ENCODE results near the gene SLCO3A1.

SLCO3A1 gene

DNA sequence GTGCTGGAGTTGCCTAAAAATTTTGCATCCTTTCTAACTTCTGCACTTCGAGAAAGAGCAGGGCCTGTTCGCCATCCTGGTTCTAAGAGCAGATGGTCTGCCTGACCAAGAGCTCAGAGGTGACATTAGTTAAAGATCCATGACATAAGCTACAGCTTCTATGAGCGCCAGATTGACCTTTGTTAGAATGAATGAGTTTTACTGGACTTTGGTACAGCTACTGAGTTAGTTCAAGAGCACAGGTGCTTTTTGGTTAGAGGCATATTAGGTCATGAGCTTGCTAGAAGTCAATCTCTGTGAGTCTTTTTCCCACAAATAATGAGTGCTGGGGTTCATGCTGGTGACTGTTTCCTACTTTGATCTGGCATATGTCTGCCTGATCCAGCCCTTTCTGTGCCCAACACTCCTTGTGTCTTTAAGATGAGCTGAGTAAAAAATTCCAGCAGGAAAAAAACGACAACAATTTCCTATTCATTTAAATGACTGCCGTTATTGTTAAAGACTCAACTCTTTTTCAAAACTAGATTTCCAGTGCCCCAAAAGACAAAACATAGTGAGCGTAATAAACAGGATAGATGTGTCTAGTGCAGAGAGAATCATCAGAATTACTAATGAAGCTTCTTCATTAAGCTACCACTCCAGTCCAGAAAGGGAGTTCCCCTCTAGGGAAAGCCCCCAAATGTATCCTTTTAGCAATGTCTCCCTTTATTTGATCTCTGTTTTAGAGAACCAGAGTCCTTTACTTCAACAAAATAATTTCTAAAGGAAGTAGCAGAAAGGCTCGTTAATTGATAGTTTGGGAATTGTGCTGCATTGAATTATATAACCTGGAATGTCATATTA lies 152.9 kb downstream of the SLCO3A1 start:
- Histone ChIP-seq H3K27me3 (ENCODE audit: insufficient read depth, low read length, poor library complexity, severe bottlenecking) (no peaks in the 10 kb centered on the region), H3F3A (ENCODE audit: low read depth) (no peaks in the 10 kb centered on the region), H3K9ac (ENCODE audit: low read depth, low read length, poor library complexity, severe bottlenecking) (no peak overlapping the region), H3K9me2 (replicated peaks; ENCODE audit: low read depth, low read length) (no peaks in the 10 kb centered on the region), H3K4me3 (ENCODE audit: low read length, poor library complexity, severe bottlenecking) (no peak overlapping the region), H2AFZ (ENCODE audit: low read length) (no peak overlapping the region), H3K4me2 (ENCODE audit: low read depth, low read length, poor library complexity, severe bottlenecking) (no peak overlapping the region), H3K9me3 (ENCODE audit: insufficient read depth, low read depth, low read length) (no peaks in the 10 kb centered on the region), H4K20me1 (ENCODE audit: insufficient read depth, low read length, poor library complexity, severe bottlenecking) (no peaks in the 10 kb centered on the region), H3K36me3 (ENCODE audit: insufficient read depth, low read length) (no peaks in the 10 kb centered on the region), H3K4me1 (ENCODE audit: insufficient read depth, low read length, poor library complexity, severe bottlenecking) (no peaks in the 10 kb centered on the region), H3K79me2 (ENCODE audit: insufficient read depth, low read length) (no peaks in the 10 kb centered on the region)
- TF ChIP-seq EZH2phosphoT487 (IDR thresholded peaks at IDR 0.05; ENCODE audit: borderline replicate concordance) = no peak
- TF ChIP-seq, protein P1, sequence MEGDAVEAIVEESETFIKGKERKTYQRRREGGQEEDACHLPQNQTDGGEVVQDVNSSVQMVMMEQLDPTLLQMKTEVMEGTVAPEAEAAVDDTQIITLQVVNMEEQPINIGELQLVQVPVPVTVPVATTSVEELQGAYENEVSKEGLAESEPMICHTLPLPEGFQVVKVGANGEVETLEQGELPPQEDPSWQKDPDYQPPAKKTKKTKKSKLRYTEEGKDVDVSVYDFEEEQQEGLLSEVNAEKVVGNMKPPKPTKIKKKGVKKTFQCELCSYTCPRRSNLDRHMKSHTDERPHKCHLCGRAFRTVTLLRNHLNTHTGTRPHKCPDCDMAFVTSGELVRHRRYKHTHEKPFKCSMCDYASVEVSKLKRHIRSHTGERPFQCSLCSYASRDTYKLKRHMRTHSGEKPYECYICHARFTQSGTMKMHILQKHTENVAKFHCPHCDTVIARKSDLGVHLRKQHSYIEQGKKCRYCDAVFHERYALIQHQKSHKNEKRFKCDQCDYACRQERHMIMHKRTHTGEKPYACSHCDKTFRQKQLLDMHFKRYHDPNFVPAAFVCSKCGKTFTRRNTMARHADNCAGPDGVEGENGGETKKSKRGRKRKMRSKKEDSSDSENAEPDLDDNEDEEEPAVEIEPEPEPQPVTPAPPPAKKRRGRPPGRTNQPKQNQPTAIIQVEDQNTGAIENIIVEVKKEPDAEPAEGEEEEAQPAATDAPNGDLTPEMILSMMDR (conservative IDR thresholded peaks at IDR 0.05; ENCODE audit: low read length) = no peak

DNA sequence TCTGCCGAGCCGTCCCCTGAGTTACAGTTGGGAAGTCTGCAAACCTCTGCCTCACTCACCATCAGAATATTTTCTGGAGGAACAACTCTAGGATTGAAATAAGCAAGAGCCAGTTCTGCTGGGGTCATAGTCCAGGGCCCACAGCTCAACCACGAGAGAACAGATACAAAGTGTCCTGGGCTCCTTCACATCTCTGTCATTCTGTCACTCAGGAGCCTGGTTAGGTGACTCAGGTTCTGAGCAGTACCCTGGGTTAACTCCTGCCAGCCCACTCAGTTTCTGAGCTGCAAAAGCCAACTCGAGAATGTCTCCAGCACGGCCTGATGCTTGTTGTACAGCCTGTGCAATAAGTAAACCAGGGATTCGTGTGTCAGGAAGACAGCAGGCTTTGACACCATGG lies 155.7 kb downstream of the SLCO3A1 start:
- H3K4me2 ChIP-seq (ENCODE audit: low read depth, low read length, poor library complexity, severe bottlenecking) = no peak overlapping the region
- TF ChIP-seq, protein P1 (conservative IDR thresholded peaks at IDR 0.05; ENCODE audit: low read length) = no peak
- no peak for TF ChIP-seq EZH2phosphoT487 (IDR thresholded peaks at IDR 0.05; ENCODE audit: borderline replicate concordance)
- no peak overlapping the region for H2AFZ ChIP-seq (ENCODE audit: low read length)
- no peaks in the 10 kb centered on the region for H3K9me2 ChIP-seq (replicated peaks; ENCODE audit: low read depth, low read length)
- H4K20me1 ChIP-seq (ENCODE audit: insufficient read depth, low read length, poor library complexity, severe bottlenecking) = no peaks in the 10 kb centered on the region
- H3F3A ChIP-seq (ENCODE audit: low read depth) = no peaks in the 10 kb centered on the region
- H3K9ac ChIP-seq (ENCODE audit: low read depth, low read length, poor library complexity, severe bottlenecking) = no peak overlapping the region
- no peaks in the 10 kb centered on the region for H3K9me3 ChIP-seq (ENCODE audit: insufficient read depth, low read depth, low read length)
- no peak overlapping the region for H3K4me3 ChIP-seq (ENCODE audit: low read length, poor library complexity, severe bottlenecking)
- peaks cover 17% of the 10 kb centered on the region for H3K4me1 ChIP-seq (ENCODE audit: insufficient read depth, low read length, poor library complexity, severe bottlenecking)
- H3K79me2 ChIP-seq (ENCODE audit: insufficient read depth, low read length) = no peaks in the 10 kb centered on the region
- no peaks in the 10 kb centered on the region for H3K27me3 ChIP-seq (ENCODE audit: insufficient read depth, low read length, poor library complexity, severe bottlenecking)
- H3K36me3 ChIP-seq (ENCODE audit: insufficient read depth, low read length) = no peaks in the 10 kb centered on the region

DNA sequence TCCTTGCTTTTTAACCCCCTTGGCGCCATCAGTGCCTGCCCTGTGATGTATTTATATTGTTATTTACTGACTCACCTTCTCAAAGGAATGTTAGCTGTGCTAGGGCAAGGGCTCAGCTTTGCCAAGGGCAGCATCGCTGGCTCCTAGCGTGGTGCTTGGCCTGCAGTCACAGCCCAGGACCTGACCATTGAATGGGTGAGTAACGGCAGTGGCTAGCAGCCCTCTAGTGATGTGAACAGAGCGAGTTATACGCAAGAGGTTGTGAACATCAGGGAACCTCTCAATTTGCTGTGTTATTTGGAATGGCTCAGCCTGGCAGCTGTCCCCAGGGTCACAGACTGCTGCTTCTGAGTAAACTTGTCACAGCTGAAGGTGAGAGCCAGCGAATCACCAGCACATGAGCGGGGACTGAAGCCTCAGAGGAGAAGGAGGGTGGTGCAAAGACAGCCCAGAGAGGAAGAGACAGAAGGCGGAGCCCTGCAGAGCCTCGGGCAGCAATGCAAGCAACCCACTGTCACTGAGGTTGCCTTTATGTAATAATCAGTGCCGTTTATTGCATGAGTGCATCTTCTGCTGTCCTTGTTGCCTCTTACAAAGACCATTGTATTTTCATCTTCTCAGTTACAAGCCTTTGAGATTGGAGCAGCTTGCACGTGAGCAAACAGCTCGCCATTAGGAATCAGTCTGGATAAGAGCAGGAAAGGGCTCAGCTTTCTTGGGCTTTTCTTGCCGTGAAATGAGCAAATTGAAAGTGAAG lies 158.3 kb downstream of the SLCO3A1 start:
- no peak overlapping the region for H3K4me2 ChIP-seq (ENCODE audit: low read depth, low read length, poor library complexity, severe bottlenecking)
- H3K79me2 ChIP-seq (ENCODE audit: insufficient read depth, low read length) = no peaks in the 10 kb centered on the region
- H3K9ac ChIP-seq (ENCODE audit: low read depth, low read length, poor library complexity, severe bottlenecking) = no peak overlapping the region
- no peak overlapping the region for H2AFZ ChIP-seq (ENCODE audit: low read length)
- TF ChIP-seq, protein P1 (conservative IDR thresholded peaks at IDR 0.05; ENCODE audit: low read length) = no peak
- no peak for TF ChIP-seq EZH2phosphoT487 (IDR thresholded peaks at IDR 0.05; ENCODE audit: borderline replicate concordance)
- H3F3A ChIP-seq (ENCODE audit: low read depth) = no peaks in the 10 kb centered on the region
- H3K4me3 ChIP-seq (ENCODE audit: low read length, poor library complexity, severe bottlenecking) = no peak overlapping the region
- H3K4me1 ChIP-seq (ENCODE audit: insufficient read depth, low read length, poor library complexity, severe bottlenecking) = peaks cover 24% of the 10 kb centered on the region
- H3K27me3 ChIP-seq (ENCODE audit: insufficient read depth, low read length, poor library complexity, severe bottlenecking) = no peaks in the 10 kb centered on the region
- H3K9me2 ChIP-seq (replicated peaks; ENCODE audit: low read depth, low read length) = no peaks in the 10 kb centered on the region
- H3K9me3 ChIP-seq (ENCODE audit: insufficient read depth, low read depth, low read length) = no peaks in the 10 kb centered on the region
- no peaks in the 10 kb centered on the region for H4K20me1 ChIP-seq (ENCODE audit: insufficient read depth, low read length, poor library complexity, severe bottlenecking)
- no peaks in the 10 kb centered on the region for H3K36me3 ChIP-seq (ENCODE audit: insufficient read depth, low read length)

All from Loucy (cell line).